NB4 (cell line): Measurements from ENCODE around the gene PKIG.

Experiments used
- DNase-seq: peaks from one replicate; pipeline ENCODE4 v3.0.0; 2010; ENCODE audit warnings: low read depth
- H3K4me3 ChIP-seq: one replicate; pipeline ENCODE4 v1.5.1; 2011; ENCODE audit warnings: mild to moderate bottlenecking, low read depth, low read length, moderate library complexity
- CTCF ChIP-seq: IDR thresholded peaks from one replicate; pipeline ENCODE4 v1.5.1; 2012; ENCODE audit warnings: low read depth, low read length
- MAX ChIP-seq: IDR thresholded peaks from 2 replicates; pipeline ENCODE4 v1.6.1; 2011; ENCODE audit warnings: low read depth, low read length
- MYC ChIP-seq: IDR thresholded peaks from 2 replicates; pipeline ENCODE4 v1.6.1; 2011; ENCODE audit warnings: low read depth, low read length
- POLR2A ChIP-seq: IDR thresholded peaks from 2 replicates; pipeline ENCODE4 v1.6.1; 2011; ENCODE audit warnings: mild to moderate bottlenecking; ENCODE audit not compliant: insufficient read length; ENCODE audit errors: extremely low read depth

PKIG gene

DNA sequence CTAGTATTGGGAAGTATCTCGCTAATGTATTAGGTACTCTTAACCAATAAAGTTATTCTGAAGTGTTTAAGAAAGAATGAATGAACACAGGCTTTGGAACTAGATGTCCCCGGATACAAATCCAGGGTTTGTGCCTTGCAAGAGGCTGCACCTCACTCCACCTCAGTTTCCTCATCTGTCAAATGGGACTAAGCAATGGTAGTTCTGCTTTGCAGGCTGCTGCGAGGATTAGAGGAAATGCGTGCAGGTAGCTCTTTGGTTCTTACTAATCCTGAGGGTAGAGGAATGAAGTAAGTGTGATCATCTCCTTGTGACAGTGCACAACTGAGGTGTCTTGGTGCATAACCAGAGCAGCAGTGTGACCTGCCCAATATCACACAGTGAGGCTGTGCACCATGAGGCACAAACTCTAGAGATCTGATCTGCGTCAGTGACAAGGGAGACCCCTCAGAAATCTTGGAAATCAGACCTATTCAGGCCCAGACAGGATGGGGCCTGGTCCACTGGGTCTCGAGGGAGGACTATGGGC lies 42.4 kb downstream of the PKIG start:
- H3K4me3 ChIP-seq, result no peak overlapping the region
- DNase-seq, result no peak
- TF ChIP-seq MYC (no peak), POLR2A (no peak), CTCF (no peak), MAX (no peak)

DNA sequence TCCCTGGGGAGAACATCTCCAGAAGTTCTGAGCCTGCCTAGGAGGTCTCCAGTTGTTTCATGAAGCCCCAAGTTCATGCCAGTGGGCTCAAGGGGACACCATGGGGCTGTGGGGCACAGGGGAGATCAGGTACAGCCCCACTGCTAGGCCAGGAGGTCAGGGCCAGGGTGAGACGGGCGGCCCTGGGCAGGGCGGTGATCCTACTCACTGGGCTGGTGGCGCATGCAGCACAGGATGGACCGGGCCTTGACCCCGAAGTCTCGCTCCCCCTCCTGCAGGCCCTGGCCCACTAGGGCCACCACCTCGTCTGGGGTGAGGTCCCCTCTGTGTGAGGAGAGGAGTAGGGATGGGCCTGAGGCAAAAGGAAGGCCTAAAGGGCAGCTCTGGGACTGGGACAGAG lies 43.0 kb downstream of the PKIG start:
- no peak overlapping the region for H3K4me3 ChIP-seq
- DNase-seq, result no peak
- no peak for TF ChIP-seq CTCF
- no peak for TF ChIP-seq MYC
- TF ChIP-seq POLR2A, result no peak
- no peak for TF ChIP-seq MAX

DNA sequence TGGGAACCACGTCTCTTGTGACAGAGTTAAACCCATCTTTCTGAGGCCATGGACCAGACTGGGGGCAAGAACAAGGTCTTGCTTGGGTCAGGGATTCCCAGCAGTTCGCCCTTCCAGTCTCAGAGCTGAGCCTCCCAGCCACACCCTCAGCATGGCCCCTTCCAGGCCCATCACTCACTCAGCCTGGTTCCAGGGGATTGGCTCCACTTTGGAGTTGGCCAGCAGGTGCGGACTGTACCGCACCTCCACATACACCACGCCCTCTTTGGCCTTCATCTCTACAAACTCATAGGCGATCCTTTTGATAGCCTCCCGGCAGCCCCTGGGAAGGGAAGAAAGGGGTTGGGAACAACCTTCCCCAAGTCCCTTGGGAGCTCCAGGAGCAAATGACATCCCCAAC lies 43.9 kb downstream of the PKIG start:
- no peak for DNase-seq
- H3K4me3 ChIP-seq, result no peak overlapping the region
- no peak for TF ChIP-seq POLR2A

- no peak for DNase-seq
- TF ChIP-seq CTCF (no peak), POLR2A (no peak), MAX (no peak), MYC (no peak)
- no peak overlapping the region for H3K4me3 ChIP-seq
Measured at GRCh38 chr20:44627364-44628010, 45.1 kb downstream of the PKIG start.

DNA sequence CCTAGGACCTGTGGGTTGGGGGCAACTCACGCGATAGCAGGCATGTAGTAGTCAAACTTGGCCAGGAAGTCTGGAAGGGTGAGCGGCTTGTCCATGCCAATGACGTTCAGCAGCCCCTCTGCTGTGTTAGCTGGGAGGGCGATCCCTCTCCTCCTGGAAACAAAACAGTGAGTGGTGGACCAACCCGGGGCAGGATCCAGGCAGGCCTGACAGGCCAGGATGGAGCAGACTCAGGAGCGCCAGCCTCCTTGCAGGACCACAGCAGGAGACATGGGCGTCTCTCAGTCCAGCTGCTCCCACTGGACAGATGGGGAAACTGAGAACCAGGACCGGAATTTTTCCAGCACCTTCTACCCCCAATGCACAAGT lies 46.6 kb downstream of the PKIG start:
- no peak for DNase-seq
- TF ChIP-seq CTCF (no peak), MAX (no peak), MYC (no peak), POLR2A (no peak)
- no peak overlapping the region for H3K4me3 ChIP-seq

GRCh38 chr20:44629542-44629941 lies 47.2 kb downstream of the PKIG start:
- H3K4me3 ChIP-seq, result no peak overlapping the region
- DNase-seq, result no peak
- TF ChIP-seq CTCF (no peak), POLR2A (no peak), MYC (no peak), MAX (no peak)
